ENCODE measurements around the gene OR10H5.

Gene OR10H5

GRCh38 chr19:15850385-15850784, 62.9 kb downstream of the OR10H5 start:
- no peak for DNase-seq
